ENCODE measurements around the gene C11orf68. TPM values are rescaled to one million over a fixed set of nuclear protein-coding genes. Genes with fewer than 3 reads are reported as not detected.
A peak's percentile ranks its signal among the peaks of the same experiment; 100 is the strongest.

Gene C11orf68
- total RNA-seq, 1 donor from 2014 or later, result 36.1 TPM

DNA sequence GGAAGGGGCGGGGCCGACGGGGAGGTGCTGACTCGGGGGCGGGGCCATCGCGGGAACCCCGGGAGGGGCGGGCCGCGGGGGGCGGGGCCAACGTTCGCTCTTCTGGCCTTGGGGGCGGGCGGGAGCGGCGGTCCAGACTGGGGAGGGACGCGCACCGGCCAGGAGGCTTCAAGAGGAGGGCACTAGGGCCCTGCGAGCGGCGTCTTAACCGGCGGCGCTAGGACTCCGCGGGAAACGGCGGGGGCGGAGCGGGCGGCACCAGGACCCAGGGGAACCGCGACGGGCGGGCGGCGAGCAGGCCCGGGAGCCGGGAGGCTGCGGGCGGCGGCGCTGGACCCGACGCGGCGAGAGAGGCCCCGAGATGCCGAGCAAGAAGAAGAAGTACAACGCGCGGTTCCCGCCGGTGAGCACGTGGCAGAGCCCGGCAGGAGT is 295 bp upstream of the C11orf68 start, which contains the start of gene DRAP1:
Gene DRAP1 (plus strand): TSS at position 286 of the 432 bp plus-strand sequence. CDS start 76 bp downstream, at position 362.
- ATAC-seq (ENCODE audit: poor library complexity) (peak; percentile 95), DNase-seq (peak; percentile 99)
- intact Hi-C loops (cut with DNase I), result no loop called here

DNA sequence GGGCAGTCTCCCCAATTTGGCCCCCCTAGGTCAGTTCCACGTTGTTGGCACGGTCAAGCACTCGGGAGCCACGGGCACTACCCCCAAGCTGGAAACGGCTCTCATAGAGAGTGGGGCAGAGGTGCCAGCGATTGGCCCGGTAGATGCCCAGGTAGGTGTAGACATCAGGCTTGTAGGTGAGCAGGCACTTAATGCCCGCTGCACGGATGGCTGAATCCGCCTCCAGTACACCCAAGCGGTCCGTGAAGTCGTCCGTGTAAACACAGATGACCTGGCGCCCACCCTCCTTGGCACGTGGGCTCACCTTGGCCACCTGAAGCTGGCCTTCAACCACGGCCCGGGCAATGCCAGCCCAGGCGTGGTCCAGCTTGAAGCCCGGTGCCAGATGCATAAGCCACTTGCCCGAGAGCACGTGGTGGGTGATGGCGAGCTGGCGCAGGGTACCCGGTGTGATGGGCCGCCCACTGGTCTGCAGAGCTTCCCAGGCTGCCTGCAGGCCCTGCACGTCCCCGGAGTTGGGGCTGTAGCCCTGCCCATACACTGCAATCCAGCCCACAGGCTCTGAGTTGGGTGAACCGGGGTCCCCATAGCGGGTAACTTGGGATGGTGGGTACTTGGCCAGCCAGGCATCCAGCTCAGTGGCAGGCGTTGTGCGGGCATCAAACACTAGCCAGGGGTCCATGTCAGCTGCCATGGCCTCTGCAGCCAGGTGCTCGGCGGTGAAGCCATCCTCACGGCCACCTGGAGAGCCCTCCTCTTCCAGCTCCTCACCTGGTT is 1.2 kb downstream of the C11orf68 start:
- intact Hi-C loops (cut with DNase I), result no loop called here
- no peak for DNase-seq
- ATAC-seq (ENCODE audit: poor library complexity), result no peak

DNA sequence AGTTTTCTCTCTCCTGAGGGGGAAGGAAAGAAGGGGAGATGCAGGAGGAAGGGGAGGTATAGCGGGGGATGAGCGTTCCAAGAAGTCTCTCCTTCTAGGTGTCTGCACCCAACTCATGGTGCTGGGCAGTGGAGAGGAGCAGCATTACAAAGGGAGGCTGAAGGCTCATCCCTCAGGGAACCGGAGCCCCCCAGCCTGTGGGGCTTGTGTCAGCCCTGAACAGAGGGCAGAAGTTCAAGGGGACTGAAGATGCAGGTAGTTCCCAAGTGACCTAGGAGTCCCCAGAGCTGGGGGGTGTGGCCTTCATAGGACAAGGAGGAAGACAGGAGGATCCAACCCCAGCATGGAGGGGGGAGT is 1.8 kb downstream of the C11orf68 start:
- no peak for ATAC-seq (ENCODE audit: poor library complexity)
- no peak for DNase-seq
- intact Hi-C loops (cut with DNase I), result no loop called here

DNA sequence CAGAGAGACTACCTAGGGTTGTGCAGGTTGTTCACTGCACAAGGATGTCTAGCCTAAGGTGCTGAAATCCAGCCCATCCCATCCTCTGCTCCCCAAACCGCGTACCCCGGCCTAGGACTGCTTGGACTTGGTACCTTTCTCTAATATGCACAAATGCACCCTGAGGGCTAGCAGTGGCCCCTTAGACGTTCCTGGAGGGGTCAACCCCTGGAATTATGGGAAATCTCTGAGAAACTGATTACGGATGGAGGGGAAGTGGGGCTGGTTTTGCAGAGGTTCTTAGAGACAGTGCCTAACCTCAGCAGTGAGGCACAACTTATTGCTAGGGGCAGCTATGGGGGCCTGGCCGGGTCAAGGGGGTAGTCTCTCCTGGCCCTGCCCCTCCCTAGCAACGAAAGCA is 2.5 kb downstream of the C11orf68 start:
- intact Hi-C loops (cut with DNase I), result no loop called here
- no peak for ATAC-seq (ENCODE audit: poor library complexity)
- DNase-seq, result no peak

DNA sequence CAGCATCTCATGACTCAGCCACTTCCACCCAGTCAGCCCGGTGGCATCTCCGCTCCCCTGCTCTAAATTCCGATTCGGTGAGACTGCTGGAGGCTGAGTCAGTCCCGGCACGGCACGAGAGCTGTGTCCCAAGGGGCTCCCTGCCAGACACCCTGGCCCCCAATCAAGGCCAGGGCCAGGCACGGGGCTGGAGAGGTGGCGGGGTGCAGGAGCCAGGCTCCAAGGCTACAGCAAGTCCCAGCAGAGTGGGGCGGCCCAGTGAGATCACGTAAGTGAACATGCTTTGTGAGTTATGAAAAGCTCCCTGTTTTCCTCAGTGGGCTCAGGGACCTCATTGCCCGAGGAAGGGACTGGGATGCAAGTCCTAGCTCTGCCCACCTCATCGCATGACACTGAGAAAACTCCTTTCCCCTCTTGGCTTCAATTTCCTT is 3.0 kb downstream of the C11orf68 start:
- intact Hi-C loops (cut with DNase I), result no loop called here
- DNase-seq (peak; percentile 80), ATAC-seq (ENCODE audit: poor library complexity) (peak; percentile 18)

DNA sequence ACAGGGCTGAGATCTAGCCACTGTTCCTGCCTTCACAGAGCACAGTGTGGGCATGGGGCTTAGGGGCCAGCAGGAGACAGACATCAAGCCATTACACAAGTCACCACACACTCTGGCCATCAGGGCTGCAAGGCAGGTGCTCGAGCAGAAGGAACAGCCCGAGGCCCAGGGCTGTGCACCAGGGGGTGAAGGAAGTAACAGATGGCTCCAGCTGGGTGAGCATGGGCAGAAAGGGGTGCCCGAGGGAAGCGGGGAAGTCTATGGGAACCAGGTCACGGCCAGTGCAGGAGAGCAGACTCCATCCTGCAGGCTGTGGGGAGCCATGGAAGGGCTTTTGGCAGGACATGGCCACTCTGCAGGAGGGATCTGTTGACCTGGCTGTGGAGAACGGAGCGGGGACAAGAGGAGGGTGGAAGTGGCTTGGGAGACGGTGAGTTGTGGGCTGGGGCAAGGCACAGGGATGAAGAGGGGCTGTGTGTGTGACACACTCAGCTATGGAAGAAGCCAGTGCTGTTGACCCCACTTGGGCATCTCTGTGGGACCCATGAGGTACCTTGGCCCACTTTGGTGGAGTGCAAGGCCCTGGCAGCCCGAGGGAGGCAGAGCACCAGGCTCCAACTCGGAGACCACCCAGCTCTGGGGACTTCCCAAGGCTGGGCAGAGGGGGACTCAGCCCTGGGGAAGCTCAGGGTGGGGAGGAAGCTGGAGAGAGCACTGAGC is 3.6 kb downstream of the C11orf68 start:
- intact Hi-C loops (cut with DNase I), result no loop called here
- ATAC-seq (ENCODE audit: poor library complexity), result no peak
- DNase-seq, result no peak

DNA sequence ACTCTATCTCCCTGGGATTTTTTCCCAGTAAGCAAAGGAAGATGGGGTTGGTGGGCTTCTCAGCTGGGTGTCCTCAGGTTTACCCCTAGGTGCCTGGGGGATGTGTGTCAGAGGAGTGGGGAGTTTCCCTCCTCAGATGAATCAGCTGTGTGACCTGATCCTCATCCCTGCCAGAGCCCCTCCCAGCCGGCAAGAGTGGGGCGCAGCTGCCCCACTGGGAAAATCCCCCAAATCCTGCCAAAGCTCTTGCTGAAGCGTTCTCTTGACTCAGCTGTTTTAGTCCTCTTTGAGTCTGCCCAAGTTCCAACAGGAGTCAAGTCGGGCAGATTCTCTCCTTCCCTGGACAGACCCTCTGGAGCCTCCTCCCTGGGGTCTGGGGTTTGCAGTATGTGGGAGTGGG is 6.0 kb downstream of the C11orf68 start:
- DNase-seq (no peak), ATAC-seq (ENCODE audit: poor library complexity) (no peak)
- intact Hi-C loops (cut with DNase I), result no loop called here

DNA sequence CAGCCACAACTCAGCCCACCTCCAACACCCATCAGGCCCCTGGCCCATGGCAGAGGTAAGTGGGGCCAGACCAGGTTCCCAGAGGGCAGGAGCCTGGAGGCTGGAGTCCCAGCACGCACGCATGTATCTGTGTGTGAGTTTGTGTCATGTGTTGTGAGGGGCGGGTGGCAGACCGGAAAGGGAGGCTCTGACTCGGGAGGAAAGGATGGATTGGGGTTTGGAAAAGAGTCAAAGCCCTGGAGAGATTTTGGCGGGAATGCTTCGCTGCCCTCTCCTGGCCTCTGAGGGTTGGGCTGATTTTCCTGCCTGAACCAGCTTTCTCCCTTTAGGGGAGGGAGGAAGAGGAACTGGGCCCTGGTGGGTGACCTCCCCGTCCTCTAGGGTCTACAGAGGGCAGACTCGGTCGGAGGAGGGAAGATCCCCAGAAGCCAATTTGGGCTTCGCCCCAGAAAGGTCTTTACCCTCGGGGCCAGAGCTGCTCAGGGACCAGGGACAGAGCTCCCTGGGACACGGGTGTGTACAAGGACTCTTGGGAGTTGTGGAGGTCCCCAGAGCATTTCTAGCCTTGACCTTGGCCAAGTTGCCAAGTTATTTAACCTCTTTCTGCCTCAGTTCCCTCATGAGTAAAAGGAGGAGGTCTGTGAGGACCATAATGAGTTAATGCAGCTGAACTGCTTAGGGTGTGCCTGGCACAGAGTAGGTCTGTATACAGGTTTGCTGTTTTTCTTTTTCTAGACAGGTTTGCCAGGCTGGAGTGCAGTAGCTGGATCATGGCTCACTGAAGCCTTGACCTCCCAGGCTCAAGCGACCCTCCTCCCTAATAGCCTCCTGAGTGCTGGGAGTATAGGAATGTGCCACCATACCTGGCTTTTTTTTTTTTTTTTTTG is 6.9 kb downstream of the C11orf68 start:
- DNase-seq (peak; percentile 58), ATAC-seq (ENCODE audit: poor library complexity) (peak; percentile 12)
- intact Hi-C loops (cut with DNase I), result no loop called here

DNA sequence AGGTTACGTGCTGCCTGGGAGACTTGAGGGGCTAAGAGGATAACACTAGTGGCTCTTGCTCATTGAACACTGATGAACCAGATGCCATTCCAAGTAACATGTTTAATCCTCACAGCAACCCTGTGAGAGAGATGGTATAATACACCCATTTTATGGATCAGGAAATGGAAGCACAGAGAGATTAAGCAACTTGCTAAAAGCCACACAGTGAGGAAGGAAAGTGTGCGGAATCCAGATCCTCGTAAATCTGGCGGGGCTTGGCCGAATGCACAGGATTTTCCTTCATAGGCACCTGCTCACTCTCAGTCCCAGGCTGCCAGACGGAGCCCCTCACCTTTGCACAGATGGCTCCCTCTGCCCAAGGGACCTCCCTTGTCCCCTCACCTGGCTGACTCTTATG is 11.0 kb downstream of the C11orf68 start:
- no peak for DNase-seq
- intact Hi-C loops (cut with DNase I), result no loop called here
- ATAC-seq (ENCODE audit: poor library complexity), result no peak

DNA sequence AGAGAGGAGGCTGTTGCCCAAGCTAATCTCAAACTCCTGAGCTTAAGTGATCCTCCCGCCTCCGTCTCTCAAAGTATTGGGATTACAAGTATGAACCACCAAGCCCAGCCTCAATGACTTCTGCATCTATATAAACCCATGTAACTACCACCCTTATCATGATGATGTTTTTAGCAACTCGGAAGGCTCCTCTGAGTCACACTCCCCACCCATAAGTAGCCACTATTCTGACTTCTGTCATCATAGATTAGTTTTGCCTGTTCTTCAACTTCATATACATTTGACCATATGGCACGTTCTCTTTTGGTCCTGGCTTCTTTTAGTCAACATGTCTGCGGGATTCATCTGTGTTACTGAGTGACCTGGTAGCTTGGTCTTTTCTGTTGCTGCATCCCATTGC is 12.3 kb downstream of the C11orf68 start:
- ATAC-seq (ENCODE audit: poor library complexity) (no peak), DNase-seq (no peak)
- intact Hi-C loops (cut with DNase I), result no loop called here

DNA sequence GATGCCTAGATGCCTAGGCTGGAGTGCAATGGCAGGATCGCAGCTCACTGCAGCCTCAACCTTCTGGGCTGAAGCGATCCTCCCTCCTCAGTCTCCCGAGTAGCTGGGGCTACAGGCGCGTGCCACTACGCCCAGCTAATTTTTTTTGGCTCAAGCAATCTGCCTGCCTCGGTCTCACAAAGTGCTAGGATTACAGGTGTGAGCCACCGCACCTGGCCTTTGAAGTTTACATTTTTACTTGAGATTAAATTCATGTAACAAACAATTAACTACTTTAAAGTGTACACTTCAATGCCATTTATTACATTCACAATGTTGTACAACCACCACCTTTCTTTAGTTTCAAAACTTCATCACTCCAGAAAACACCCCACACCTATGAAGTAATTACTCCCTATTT is 15.1 kb downstream of the C11orf68 start:
- DNase-seq (no peak), ATAC-seq (ENCODE audit: poor library complexity) (no peak)
- intact Hi-C loops (cut with DNase I), result no loop called here

DNA sequence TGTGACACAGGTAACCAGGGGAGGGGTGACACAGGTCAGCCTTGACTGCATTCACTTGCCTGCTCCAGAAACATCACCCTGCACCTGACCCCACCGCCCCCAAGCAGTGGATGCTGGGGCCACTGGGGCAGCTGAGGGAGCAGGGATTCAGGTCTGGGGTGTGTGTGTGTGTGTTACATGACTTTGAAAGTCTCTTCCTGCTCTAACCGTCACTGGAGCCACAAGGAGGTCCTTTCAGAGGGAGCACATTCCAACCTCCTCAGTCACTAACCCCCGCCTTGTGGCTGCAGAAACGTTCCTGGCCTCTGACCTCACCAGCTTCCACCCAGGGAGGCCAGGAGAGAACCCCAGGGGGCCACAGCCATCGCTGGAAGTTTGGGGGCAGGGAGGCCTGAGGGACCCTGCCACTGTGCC is 15.8 kb downstream of the C11orf68 start:
- DNase-seq (no peak), ATAC-seq (ENCODE audit: poor library complexity) (no peak)
- intact Hi-C loops (cut with DNase I), result no loop called here

DNA sequence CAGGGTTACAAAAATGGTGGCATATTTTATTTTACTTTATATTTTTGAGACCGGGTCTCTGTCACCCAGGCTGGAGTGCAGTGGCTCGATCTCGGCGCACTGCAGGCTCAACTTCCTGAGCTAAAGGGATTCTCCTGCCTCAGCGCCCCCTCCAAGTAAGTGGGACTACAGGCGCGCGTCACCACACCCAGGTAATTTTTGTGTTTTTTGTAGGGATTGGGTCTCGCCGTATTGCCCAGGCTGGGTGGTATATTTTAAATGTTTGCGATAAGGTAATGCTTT is 18.0 kb downstream of the C11orf68 start:
- DNase-seq (no peak), ATAC-seq (ENCODE audit: poor library complexity) (no peak)
- intact Hi-C loops (cut with DNase I), result no loop called here

DNA sequence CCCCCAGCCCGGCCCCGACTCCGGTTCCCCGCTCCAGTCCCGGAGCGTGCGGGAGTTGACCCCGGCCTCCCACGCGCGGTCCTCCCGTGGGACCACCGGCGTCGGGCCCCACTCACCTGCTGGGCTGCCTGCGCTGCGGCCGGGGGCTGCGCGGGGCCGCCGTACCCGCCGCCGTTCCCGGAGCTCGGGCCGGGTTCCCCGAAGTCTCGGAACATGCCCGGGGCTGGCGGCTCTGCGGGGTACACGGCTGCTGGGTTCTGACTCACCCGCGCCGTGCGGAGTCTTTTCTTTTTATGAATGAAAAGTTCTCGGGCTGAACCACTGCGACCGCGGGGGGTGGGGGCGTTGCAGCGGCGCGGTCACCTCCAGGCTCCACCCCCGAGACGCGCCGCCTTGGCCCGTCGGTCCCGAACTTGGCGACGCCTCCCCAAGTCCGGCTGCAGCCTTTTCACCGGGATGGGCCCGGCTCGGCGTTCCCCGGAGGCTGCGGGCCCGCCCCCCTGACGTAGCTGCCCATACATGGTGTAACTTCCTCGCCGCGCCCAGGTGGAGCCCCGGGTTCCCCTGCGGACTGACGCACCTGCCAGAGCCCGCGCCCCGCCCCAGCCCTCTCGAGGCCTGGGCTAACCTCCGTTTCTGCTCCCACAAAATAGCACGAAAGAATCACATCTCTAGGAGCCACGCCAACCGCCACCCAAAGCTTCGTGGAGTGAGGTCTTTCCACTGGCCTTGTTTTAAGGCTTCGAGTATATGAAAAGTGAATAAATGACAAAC is 18.6 kb downstream of the C11orf68 start, which contains the start of gene FOSL1:
Gene FOSL1 (minus strand): TSS at position 264 of the 774 bp plus-strand sequence. CDS start 49 bp downstream, at position 215.
- intact Hi-C loops (cut with DNase I), result no loop called here
- ATAC-seq (ENCODE audit: poor library complexity) (peak; percentile 94), DNase-seq (peak; percentile 91)

DNA sequence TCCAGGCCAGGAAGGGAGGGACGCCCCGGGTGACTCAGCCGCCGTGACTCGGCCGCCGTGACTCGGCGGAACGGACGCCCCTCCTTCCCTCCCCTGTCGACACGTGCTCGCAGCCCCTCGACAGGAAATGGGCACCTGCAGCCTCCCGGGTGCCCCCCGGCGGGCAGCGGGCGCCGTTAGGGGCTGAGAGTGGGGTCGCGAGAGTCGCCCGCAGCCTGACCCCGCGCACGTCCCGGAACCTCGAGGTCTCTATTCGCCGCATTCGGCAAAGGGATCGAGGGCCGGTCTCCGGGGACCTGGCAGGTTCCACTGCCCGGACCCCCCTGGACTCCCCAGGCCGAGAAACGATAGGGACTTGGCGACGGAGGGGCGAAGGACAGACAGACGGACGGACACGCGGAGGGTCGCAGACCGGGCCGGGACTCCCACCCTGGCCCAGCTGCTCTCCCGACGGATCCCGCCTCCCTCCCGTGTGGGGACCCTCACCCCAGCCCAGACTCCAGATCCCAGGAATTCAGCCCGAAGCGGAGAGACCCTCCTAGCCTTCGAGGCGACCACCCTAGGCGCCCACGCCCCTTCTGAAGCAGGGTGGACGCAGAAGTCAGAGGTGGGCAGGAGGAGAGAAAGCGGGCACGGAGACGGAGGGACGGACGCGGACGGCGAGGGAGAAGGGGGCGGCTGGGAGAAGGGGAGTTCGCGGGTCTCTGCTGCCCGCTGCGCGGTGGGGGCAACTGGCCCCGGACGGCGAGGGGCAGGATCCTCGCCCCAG is 19.3 kb downstream of the C11orf68 start:
- DNase-seq, result peak; percentile 64
- intact Hi-C loops (cut with DNase I), result no loop called here
- peak; percentile 44 for ATAC-seq (ENCODE audit: poor library complexity)

DNA sequence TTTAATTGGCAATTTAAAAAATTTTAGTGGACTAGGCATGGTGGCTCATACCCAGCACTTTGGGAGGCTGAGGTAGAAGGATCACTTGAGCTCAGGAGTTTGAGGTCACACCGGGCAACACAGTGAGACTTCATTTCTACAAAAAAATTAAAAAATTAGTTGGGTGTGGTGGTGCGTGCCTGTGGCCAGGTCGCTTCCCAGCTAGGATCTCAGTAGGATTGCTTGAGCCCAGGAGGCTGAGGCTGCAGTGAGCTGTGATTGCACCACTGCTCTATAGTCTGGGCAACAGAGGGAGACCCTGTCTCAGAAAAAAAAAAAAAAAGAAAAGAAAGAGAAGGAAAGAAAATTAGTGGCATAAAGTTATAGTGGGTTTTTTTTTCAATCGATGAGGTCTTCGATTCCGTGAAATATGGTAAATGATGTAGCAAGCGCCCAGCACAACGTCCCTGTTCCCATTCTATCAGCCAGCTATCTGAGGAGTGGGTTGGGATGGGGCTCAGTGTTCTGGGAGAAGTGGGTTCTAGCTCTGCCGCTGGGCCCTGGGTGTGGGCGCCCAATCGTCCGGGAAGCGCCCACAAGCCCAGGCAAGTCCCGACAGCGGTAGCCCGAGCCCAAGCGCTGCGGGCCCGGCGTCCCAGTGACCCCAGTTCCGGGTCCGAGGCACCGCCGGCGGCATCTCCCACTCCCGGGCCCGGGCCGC is 20.1 kb downstream of the C11orf68 start:
- DNase-seq, result no peak
- intact Hi-C loops (cut with DNase I), result no loop called here
- no peak for ATAC-seq (ENCODE audit: poor library complexity)

DNA sequence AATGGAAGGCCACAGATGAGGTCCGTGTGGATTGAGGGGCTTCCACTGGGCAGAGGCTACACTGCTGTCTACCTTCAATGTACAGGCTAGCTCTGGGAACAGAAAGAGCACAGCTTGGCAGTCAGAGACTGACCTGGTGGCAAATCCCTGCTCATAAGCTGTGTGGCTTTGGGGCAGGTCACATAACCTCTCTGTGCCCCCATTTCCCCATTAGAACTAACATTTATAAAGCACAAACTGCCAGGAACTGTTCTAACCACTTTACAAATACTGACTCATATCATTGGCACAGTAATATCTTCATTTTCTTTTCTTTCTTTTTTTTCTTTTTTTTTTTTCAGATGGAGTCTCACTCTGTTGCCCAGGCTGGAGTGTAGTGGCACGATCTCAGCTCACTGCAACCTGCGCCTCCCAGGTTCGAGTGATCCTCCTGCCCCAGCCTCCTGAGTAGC is 21.8 kb downstream of the C11orf68 start:
- intact Hi-C loops (cut with DNase I), result no loop called here
- ATAC-seq (ENCODE audit: poor library complexity) (no peak), DNase-seq (no peak)

Data from Right ventricle myocardium superior (tissue), 1 donor.